GM13977 (cell line): ENCODE measurements around the gene CYP1B1.

Experiments
- DNase-seq: peaks from one replicate; pipeline ENCODE4 v3.0.0; 2012; ENCODE audit warnings: low spot score
- CTCF ChIP-seq: IDR thresholded peaks from 2 replicates; pipeline ENCODE4 v1.5.1; 2012; ENCODE audit warnings: mild to moderate bottlenecking, control low read depth; ENCODE audit not compliant: insufficient read depth; ENCODE audit errors: extremely low read depth, missing control alignments
- in situ Hi-C: fragments of 300-500 bp; cut with MboI; formaldehyde crosslinking; loops from one replicate; pipeline ENCODE4 v1.12.0; 2022; ENCODE audit warnings: low sequenced_read_pairs, low pct_unique_long_range_greater_than_20kb, mixed read lengths, inconsistent platforms; ENCODE audit not compliant: unreplicated experiment

The CYP1B1 gene

DNA sequence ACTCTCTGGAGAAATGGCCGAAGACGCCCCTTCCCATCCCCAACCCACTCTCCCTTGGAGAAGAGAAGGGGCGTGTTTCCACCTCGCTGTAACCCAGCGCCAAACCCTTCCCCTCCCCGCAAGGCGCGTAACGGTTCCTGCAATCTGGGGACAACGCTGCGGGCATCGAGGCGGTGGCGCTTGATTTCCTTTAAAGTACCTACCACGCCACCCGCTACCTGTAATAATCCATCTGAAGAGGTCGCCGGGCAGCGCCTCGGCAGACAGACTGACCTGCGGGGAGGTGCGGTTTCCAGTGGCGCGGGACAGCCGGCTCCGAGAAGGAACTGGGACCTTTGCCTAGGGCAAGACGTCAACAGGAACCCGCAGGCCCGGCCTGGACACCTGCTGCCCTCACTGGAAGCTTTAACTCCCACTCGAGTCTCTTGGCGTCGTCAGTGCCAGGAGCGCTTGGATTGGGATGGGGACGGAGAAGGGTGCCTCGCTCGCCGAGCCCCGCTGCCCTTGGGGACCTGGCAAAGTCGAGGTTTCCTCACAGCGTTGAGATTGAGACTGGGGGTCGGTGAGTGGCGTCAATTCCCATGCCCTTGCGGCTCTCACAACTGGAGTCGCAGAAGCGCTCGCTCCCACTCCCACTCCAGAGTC lies at the start of gene CYP1B1:
Gene CYP1B1 (minus strand): TSS at position 645 of the 645 bp plus-strand sequence. CDS start 763 bp downstream, outside the sequence.
- no peak for DNase-seq
- in situ Hi-C loops: no loop called here
- TF ChIP-seq CTCF: no peak

- TF ChIP-seq CTCF: no peak
- no peak for DNase-seq
- in situ Hi-C loops: no loop called here
Measured at GRCh38 chr2:38125007-38125406, 49.1 kb upstream of the CYP1B1 start.

DNA sequence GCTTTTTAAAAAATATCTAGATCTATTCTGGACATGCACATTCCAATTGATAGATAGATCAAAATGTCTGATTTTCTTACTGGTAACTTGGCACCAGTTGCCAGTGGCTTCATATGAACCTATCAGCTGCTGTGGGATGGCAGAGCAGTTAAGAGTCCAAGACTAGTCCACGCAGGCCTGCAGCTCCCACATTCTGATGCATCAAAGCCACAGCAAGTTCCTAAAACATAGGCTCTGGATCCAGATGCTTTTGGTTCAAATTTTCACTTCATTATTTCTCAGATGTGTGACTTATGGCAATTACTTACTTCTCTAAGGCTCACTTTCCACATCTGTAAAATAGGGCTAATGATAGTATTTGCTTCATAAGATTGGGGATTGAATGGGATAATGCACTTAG lies 48.0 kb upstream of the CYP1B1 start:
- TF ChIP-seq CTCF: no peak
- in situ Hi-C loops: no loop called here

GRCh38 chr2:38122344-38122743 lies 46.4 kb upstream of the CYP1B1 start:
- DNase-seq: no peak
- TF ChIP-seq CTCF: no peak
- in situ Hi-C loops: no loop called here

More for the DNA sequence above, 48.0 kb upstream of the CYP1B1 start:
- no peak for DNase-seq

GRCh38 chr2:38121481-38121880 lies 45.5 kb upstream of the CYP1B1 start:
- in situ Hi-C loops: no loop called here
- TF ChIP-seq CTCF: no peak

DNA sequence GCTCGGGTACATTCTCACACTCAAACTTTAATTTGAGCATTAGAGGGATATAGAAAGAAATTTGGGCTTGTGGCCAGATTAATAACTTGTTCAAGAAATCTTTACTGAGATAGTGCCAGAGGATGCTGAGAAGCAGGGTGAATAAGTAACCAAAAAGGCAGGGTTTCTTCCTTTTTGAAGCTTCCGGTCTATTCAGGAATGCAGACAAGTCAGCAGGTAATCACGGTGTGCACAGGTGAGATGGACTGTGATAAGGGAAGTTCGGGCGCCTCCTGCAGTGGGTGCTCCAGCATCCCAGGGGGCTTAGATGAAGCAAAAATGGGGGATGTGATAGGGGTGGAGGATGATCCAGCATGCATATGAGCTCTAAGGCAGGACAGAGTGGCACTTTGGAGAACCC lies 44.9 kb upstream of the CYP1B1 start:
- no peak for TF ChIP-seq CTCF
- in situ Hi-C loops: no loop called here
- DNase-seq: no peak

More at GRCh38 chr2:38121481-38121880, 45.5 kb upstream of the CYP1B1 start:
- DNase-seq: no peak
